ENCODE results near the gene NIP7. TPM values are rescaled to one million over a fixed set of nuclear protein-coding genes. Genes with fewer than 3 reads are reported as not detected.
"Not testable (repeated sequence)": the region's sequence is repeated elsewhere in the genome, so short reads cannot be mapped to it uniquely, and the experiment has no call there.

Gene NIP7
- total RNA-seq, 1 donor from 2014 or later: 27.2 TPM

DNA sequence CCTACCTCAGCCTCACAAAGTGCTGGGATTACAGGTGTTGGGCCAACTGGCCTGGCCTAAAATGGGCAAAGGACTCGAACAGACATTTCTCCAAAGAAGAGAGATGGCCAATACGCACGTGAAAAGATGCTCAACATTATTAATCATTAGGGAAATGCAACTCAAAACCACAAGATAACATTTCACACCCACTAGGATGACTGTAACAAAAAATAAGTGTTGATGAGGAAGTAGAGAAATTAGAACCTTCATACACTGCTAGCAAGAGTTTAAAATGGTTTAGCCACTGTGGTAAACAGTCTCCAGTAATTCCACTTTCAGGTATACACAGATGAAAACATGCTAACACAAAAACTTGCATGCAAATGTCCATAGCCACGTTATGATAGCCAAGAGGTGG lies 6.4 kb downstream of the NIP7 start:
- no peak for DNase-seq (ENCODE audit: low read depth)
- H3K4me3 ChIP-seq (ENCODE audit: low read depth, low read length): no peak overlapping the region
- TF ChIP-seq, protein P1, sequence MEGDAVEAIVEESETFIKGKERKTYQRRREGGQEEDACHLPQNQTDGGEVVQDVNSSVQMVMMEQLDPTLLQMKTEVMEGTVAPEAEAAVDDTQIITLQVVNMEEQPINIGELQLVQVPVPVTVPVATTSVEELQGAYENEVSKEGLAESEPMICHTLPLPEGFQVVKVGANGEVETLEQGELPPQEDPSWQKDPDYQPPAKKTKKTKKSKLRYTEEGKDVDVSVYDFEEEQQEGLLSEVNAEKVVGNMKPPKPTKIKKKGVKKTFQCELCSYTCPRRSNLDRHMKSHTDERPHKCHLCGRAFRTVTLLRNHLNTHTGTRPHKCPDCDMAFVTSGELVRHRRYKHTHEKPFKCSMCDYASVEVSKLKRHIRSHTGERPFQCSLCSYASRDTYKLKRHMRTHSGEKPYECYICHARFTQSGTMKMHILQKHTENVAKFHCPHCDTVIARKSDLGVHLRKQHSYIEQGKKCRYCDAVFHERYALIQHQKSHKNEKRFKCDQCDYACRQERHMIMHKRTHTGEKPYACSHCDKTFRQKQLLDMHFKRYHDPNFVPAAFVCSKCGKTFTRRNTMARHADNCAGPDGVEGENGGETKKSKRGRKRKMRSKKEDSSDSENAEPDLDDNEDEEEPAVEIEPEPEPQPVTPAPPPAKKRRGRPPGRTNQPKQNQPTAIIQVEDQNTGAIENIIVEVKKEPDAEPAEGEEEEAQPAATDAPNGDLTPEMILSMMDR (conservative IDR thresholded peaks at IDR 0.05; ENCODE audit: low read depth, low read length): no peak

DNA sequence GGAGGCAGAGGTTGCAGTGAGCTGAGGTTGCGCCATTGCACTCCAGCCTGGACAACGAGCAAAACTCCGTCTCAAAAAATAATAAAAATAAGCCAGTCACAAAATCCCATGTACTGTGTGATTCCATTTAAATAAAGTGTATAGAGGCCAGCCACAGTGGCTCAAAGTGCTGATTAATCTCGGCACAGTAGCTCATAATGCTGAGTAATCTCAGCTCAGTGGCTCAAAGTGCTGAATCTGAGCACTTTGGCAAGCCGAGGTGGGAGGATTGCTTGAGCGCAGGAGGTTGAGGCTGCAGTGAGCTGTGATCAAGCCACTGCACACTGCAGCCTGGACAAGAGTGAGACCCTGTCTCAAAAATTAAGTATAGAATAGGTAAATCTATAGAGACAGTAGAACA lies 7.1 kb downstream of the NIP7 start:
- TF ChIP-seq, protein P1 (conservative IDR thresholded peaks at IDR 0.05; ENCODE audit: low read depth, low read length): no peak
- no peak overlapping the region for H3K4me3 ChIP-seq (ENCODE audit: low read depth, low read length)
- DNase-seq (ENCODE audit: low read depth): no peak

DNA sequence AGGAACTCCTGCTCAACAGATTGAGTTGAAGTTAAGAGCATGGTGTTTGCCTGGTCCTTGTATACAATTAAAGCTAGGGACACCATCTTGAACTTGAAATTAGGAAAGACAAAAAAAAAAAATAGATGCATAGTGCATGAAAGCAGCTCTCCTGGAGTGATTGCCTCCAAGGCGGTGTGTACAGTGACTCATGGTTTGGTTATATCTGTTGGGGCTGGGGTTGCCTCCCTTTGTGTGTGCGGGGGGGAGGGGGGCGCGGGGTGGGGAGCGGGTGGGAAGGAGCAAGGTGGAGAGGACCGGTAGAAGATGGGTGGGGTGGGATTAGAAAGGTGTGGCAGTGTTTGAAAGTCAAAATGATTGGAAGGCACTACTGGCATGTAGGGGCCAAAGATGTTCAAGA lies 8.7 kb downstream of the NIP7 start:
- DNase-seq (ENCODE audit: low read depth): no peak
- no peak overlapping the region for H3K4me3 ChIP-seq (ENCODE audit: low read depth, low read length)
- TF ChIP-seq, protein P1 (conservative IDR thresholded peaks at IDR 0.05; ENCODE audit: low read depth, low read length): no peak

DNA sequence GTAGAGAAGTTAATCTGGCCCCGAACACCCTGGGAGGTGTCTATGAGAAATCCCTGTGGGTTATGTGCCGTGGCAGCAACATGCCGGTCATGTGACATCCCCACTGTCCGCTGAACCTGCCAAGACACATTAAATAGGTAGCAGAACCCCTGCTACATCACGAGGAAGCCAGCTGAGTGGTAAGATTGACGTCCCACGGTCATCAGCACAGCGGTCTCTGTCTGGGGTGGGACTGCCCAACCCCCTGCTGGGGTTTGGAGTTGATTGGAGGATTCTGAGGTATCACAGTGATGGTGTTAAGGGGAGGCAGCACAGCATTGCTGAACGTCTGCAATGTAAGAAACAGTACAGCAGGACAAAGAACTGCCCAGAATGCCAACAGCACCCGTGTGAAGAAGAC lies 10.0 kb downstream of the NIP7 start:
- no peak overlapping the region for H3K4me3 ChIP-seq (ENCODE audit: low read depth, low read length)
- TF ChIP-seq, protein P1 (conservative IDR thresholded peaks at IDR 0.05; ENCODE audit: low read depth, low read length): no peak
- DNase-seq (ENCODE audit: low read depth): no peak

DNA sequence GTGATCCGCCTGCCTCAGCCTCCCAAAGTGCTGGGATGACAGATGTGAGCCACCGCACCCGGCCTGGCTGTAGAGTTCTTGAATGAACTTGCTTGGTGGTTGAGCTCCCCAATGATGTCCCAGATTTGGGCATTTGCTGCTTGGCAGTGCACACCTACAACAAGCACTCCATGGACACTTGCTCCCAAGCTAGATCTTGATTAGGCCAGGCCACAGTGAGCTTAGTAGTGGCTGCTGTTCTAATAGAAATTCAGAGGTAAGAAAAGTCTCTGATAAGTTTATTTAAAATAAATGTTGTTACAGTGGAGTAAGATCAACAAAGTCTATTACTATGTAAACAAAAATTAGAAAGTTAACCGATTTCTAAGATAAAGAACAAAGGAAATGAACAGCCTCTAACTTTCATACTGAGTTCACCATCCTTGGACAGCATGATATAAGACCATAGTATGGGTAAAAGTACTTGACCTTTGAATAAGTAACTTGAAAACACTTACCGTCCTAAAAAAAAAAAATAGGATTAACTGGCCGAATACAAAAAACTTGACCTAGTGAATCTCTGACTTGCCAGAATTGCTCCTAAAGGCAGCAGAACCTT lies 11.1 kb downstream of the NIP7 start:
- TF ChIP-seq, protein P1 (conservative IDR thresholded peaks at IDR 0.05; ENCODE audit: low read depth, low read length): no peak
- no peak overlapping the region for H3K4me3 ChIP-seq (ENCODE audit: low read depth, low read length)

DNA sequence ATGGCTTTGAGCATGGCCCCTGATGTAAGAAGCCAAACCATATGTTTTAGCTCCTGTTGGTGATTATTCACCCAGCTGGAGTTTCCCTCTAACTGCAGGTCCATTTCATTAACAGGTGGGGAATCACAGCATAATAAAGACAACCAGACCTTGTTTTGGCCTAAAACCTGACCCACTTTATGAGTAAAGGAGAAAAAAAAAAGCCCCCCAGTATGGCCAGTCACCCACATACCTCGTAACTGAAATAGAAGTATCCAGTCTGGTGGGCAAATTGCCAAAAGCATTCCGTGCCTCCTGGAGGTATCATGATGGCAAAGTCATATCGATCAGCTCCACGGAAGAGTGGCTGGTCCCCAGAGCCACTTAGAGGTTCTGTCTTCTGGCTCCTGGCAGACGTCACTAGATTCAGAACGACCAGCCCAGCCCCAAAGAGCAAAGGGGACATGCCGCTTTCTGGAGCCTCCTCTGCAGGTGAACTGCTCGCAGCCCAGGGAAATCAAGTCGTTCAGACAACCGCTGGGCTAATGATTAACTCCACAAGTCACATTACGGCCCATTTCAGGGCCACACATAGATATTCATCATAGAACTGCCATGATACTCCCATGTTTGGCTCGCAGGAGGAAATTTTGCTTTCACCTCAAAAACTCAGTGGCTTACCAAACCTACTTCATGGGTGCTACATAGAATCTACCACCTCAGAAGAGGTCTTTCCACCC lies 11.9 kb downstream of the NIP7 start, which contains the start of gene TMED6:
TSS of gene TMED6 (minus strand) at position 478 of the 719 bp plus-strand sequence. CDS start at position 445, 33 bp downstream.
- H3K4me3 ChIP-seq (ENCODE audit: low read depth, low read length): no peak within 1 kb of the TSS
- DNase-seq (ENCODE audit: low read depth): no peak
- TF ChIP-seq, protein P1 (conservative IDR thresholded peaks at IDR 0.05; ENCODE audit: low read depth, low read length): no peak

More for the DNA sequence above, 11.1 kb downstream of the NIP7 start:
- DNase-seq (ENCODE audit: low read depth): no peak

DNA sequence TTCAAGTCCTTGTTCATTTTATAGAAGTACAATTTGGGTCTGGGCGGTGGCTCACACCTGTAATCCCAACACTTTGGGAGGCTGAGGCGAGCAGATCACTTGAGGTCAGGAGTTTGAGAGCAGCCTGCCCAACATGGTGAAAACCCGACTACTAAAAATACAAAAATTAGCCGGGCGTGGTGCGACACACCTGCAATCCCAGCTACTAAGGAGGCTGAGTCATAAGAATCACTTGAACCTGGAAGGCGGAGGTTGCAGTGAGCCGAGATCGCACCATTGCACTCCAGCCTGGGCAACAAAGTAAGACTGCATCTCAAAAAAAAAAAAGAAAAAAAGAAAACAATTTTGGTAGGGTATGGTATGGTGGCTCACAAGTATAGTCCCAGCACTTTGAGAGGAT lies 20.5 kb downstream of the NIP7 start:
- not testable (repeated sequence) for DNase-seq (ENCODE audit: low read depth); H3K4me3 ChIP-seq (ENCODE audit: low read depth, low read length)
